Measurements from ENCODE around the gene SPIN4. TPM values are rescaled to one million over a fixed set of nuclear protein-coding genes. Genes with fewer than 3 reads are reported as not detected.
"Not testable (repeated sequence)": the region's sequence is repeated elsewhere in the genome, so short reads cannot be mapped to it uniquely, and the experiment has no call there.

The SPIN4 gene
- 0.91 TPM for total RNA-seq
- long read RNA-seq = 0 reads

GRCh38 chrX:63350941-63351616, at the start of gene SPIN4:
Gene SPIN4, minus strand, starts transcription at chrX:63351332. Its CDS starts 513 bp downstream, at chrX:63350819.
- Histone ChIP-seq H3K36me3 (no peaks in the 10 kb centered on the region), H3K27me3 (ENCODE audit: low read depth) (no peaks in the 10 kb centered on the region), H3K9me3 (replicated peaks) (no peaks in the 10 kb centered on the region), H3K4me3 (peak within 1 kb of the TSS; percentile 75), H3K27ac (replicated peaks) (peak within 1 kb of the TSS; percentile 73), H3K4me1 (peaks cover 8% of the 10 kb centered on the region)
- TF ChIP-seq, protein P1, sequence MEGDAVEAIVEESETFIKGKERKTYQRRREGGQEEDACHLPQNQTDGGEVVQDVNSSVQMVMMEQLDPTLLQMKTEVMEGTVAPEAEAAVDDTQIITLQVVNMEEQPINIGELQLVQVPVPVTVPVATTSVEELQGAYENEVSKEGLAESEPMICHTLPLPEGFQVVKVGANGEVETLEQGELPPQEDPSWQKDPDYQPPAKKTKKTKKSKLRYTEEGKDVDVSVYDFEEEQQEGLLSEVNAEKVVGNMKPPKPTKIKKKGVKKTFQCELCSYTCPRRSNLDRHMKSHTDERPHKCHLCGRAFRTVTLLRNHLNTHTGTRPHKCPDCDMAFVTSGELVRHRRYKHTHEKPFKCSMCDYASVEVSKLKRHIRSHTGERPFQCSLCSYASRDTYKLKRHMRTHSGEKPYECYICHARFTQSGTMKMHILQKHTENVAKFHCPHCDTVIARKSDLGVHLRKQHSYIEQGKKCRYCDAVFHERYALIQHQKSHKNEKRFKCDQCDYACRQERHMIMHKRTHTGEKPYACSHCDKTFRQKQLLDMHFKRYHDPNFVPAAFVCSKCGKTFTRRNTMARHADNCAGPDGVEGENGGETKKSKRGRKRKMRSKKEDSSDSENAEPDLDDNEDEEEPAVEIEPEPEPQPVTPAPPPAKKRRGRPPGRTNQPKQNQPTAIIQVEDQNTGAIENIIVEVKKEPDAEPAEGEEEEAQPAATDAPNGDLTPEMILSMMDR (IDR thresholded peaks at IDR 0.05; ENCODE audit: borderline replicate concordance) = no peak
- intact Hi-C loops (cut with micrococcal nuclease) = no loop called here
- peak; percentile 85 for DNase-seq

DNA sequence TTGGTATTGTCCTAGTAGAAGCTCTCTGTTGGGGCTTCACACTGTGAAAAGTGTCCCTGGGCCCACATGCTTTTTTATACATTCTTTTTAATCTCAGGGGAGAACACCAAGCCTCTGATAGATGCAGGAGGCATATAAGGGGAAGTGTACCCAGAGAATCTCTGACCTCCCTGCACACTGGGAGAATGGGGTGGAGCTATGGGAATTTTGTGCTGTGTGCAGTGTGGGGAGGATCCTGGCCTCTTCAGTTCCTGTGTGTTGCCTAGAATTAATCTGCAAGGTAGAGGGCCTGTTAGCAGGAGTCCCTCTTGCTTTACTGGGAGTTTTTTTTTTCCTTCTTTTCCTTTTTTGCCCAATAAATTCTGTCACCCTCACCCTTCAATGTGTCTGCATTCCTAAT, 49.2 kb upstream of the SPIN4 start:
- DNase-seq = no peak
- no peaks in the 10 kb centered on the region for H3K27me3 ChIP-seq (ENCODE audit: low read depth)
- H3K4me3 ChIP-seq = no peak overlapping the region
- H3K27ac ChIP-seq (replicated peaks) = no peak overlapping the region
- intact Hi-C loops (cut with micrococcal nuclease) = no loop called here
- TF ChIP-seq, protein P1 (IDR thresholded peaks at IDR 0.05; ENCODE audit: borderline replicate concordance) = no peak
- H3K36me3 ChIP-seq = no peaks in the 10 kb centered on the region
- no peaks in the 10 kb centered on the region for H3K9me3 ChIP-seq (replicated peaks)
- no peaks in the 10 kb centered on the region for H3K4me1 ChIP-seq

DNA sequence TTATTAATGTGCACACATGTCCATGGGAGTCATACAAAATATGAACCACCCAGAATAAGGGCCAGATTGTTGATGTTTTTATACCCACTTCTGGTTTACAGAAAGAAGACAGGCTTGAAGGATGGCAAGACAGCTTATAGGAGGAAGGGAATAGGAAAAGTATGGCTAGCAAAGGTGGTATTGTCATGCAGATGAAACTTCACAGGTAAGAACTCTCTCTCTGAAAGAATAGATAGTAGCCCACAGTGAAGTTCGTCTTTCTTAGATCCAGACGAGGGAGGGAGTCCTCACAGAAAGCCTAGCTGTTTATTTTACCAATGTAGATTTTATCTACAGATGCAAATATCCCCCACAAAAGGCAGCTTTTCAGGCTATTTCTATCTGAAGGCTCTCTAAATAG, 43.7 kb upstream of the SPIN4 start:
- H3K4me1 ChIP-seq = no peaks in the 10 kb centered on the region
- no peaks in the 10 kb centered on the region for H3K9me3 ChIP-seq (replicated peaks)
- H3K27me3 ChIP-seq (ENCODE audit: low read depth) = no peaks in the 10 kb centered on the region
- H3K36me3 ChIP-seq = no peaks in the 10 kb centered on the region
- DNase-seq = no peak
- no peak overlapping the region for H3K4me3 ChIP-seq
- H3K27ac ChIP-seq (replicated peaks) = no peak overlapping the region
- intact Hi-C loops (cut with micrococcal nuclease) = no loop called here
- TF ChIP-seq, protein P1 (IDR thresholded peaks at IDR 0.05; ENCODE audit: borderline replicate concordance) = no peak

GRCh38 chrX:63393094-63393493, 42.0 kb upstream of the SPIN4 start:
- H3K27me3 ChIP-seq (ENCODE audit: low read depth); DNase-seq; H3K36me3 ChIP-seq; H3K4me3 ChIP-seq; H3K9me3 ChIP-seq (replicated peaks); H3K27ac ChIP-seq (replicated peaks); H3K4me1 ChIP-seq; intact Hi-C loops (cut with micrococcal nuclease): not testable (repeated sequence)

DNA sequence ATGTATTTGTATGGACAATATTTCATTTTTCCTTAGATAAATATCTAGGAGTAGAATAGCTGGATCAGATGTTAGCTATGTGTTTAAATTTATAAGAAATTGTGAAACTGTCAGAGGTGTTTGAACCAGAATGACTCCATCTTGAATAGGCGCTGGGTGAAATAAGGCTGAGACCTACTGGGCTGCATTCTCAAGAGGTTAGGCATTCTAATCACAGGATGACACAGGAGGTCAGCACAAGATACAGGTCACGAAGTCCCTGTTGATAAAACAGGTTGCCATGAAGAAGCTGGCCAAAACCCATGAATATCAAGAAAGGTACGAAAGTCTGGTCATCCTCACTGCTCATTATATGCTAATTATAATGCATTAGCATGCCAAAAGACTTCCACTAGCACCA, 36.3 kb upstream of the SPIN4 start:
- no peak overlapping the region for H3K27ac ChIP-seq (replicated peaks)
- H3K4me3 ChIP-seq = no peak overlapping the region
- TF ChIP-seq, protein P1 (IDR thresholded peaks at IDR 0.05; ENCODE audit: borderline replicate concordance) = no peak
- no peaks in the 10 kb centered on the region for H3K36me3 ChIP-seq
- no peaks in the 10 kb centered on the region for H3K4me1 ChIP-seq
- H3K9me3 ChIP-seq (replicated peaks) = no peaks in the 10 kb centered on the region
- intact Hi-C loops (cut with micrococcal nuclease) = no loop called here
- no peak for DNase-seq
- H3K27me3 ChIP-seq (ENCODE audit: low read depth) = no peaks in the 10 kb centered on the region

DNA sequence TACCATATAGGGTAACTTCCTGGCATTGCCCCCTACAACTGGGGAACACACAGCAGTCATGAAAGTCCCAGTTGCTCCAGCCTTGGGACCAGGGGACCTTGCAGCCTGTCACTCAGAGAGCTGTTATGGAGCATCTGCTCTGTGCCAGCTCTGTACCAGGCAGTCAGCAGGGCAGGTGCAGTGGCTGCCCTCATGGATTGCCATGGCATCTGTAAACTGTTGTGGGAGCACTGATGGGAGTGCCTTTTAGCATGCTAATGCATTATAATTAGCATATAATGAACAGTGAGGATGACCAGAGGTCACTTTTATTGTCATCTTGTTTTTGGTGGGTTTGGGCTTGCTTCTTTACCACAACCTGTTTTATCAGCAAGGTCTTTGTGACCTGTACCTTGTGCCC, 33.1 kb upstream of the SPIN4 start:
- intact Hi-C loops (cut with micrococcal nuclease); H3K4me1 ChIP-seq; H3K27ac ChIP-seq (replicated peaks); H3K36me3 ChIP-seq; H3K4me3 ChIP-seq; H3K9me3 ChIP-seq (replicated peaks); DNase-seq; H3K27me3 ChIP-seq (ENCODE audit: low read depth): not testable (repeated sequence)

- H3K4me3 ChIP-seq; H3K9me3 ChIP-seq (replicated peaks); H3K36me3 ChIP-seq; intact Hi-C loops (cut with micrococcal nuclease); DNase-seq; H3K27ac ChIP-seq (replicated peaks); H3K27me3 ChIP-seq (ENCODE audit: low read depth); H3K4me1 ChIP-seq: not testable (repeated sequence)
Measured at GRCh38 chrX:63373012-63373411, 21.9 kb upstream of the SPIN4 start.

GRCh38 chrX:63367699-63368098, 16.6 kb upstream of the SPIN4 start:
- H3K4me3 ChIP-seq; H3K4me1 ChIP-seq; H3K9me3 ChIP-seq (replicated peaks); H3K27me3 ChIP-seq (ENCODE audit: low read depth); DNase-seq; intact Hi-C loops (cut with micrococcal nuclease); H3K36me3 ChIP-seq; H3K27ac ChIP-seq (replicated peaks): not testable (repeated sequence)

All from left ventricle myocardium inferior (tissue), 1 donor.